Mammary epithelial cell (primary cell): ENCODE data around the gene SLC45A2.

Source experiments
- EZH2 ChIP-seq: IDR thresholded peaks from 2 replicates; pipeline ENCODE4 v1.6.1; 2012; ENCODE audit warnings: low read length, inconsistent platforms, borderline replicate concordance
- TF ChIP-seq, protein P1 (sequence below), 2 donors: IDR thresholded peaks in 1 of 2; conservative IDR thresholded peaks in 1 of 2; 2 replicates each; pipeline ENCODE4 v1.5.1; 2011 to 2012; ENCODE audit warnings: inconsistent platforms in 2 of 2, low read length in 2 of 2, mild to moderate bottlenecking in 2 of 2, control low read depth in 1 of 2, low read depth in 1 of 2; ENCODE audit not compliant: insufficient read depth in 1 of 2; ENCODE audit errors: extremely low read depth in 1 of 2

DNA sequence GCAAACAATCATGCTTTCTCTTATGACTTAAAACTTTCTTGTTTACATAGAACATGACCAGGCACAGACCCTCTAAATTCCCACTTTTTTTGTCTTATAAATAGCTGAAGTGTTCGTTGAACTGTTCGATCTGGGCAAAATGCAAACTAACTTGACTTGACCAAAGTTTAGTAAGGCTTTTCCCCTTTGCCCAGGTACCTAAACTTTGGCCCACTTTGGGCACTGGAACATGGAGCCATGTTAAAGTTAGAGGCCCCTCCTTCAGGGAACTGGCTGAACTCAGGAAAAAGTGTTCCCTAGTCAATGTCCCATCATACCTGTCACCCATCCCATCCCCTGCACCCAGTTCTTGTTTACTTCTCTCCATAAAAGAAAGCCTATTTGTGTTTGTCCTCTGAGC is 32.8 kb upstream of the SLC45A2 start:
- TF ChIP-seq, protein P1, sequence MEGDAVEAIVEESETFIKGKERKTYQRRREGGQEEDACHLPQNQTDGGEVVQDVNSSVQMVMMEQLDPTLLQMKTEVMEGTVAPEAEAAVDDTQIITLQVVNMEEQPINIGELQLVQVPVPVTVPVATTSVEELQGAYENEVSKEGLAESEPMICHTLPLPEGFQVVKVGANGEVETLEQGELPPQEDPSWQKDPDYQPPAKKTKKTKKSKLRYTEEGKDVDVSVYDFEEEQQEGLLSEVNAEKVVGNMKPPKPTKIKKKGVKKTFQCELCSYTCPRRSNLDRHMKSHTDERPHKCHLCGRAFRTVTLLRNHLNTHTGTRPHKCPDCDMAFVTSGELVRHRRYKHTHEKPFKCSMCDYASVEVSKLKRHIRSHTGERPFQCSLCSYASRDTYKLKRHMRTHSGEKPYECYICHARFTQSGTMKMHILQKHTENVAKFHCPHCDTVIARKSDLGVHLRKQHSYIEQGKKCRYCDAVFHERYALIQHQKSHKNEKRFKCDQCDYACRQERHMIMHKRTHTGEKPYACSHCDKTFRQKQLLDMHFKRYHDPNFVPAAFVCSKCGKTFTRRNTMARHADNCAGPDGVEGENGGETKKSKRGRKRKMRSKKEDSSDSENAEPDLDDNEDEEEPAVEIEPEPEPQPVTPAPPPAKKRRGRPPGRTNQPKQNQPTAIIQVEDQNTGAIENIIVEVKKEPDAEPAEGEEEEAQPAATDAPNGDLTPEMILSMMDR (conservative IDR thresholded peaks at IDR 0.05 in 1 of 2, IDR thresholded peaks at IDR 0.05 in 1 of 2; ENCODE audit: extremely low read depth in 1 of 2, insufficient read depth in 1 of 2, low read depth in 1 of 2, low read length in 2 of 2), result no peak
- no peak for TF ChIP-seq EZH2
